H1 (cell line): ENCODE results near the gene SNRNP200. TPM values are rescaled to one million over a fixed set of nuclear protein-coding genes. Genes with fewer than 3 reads are reported as not detected.

Source experiments
- CBX5 ChIP-seq: fragments of 300-800, 300-1000 bp; sonication (generic); IDR thresholded peaks from 2 replicates; pipeline ENCODE4 v1.7.1; 2016; ENCODE audit warnings: antibody characterized with exemption, low read length, low read depth
- FOSL1 ChIP-seq: IDR thresholded peaks from 2 replicates; pipeline ENCODE4 v1.6.1; 2011; ENCODE audit warnings: mild to moderate bottlenecking, low read depth, low read length, moderate library complexity; ENCODE audit not compliant: insufficient read depth
- JUND ChIP-seq: IDR thresholded peaks from 2 replicates; pipeline ENCODE4 v1.6.1; 2011; ENCODE audit warnings: mild to moderate bottlenecking, improper control_type of control experiment, low read length
- NANOG ChIP-seq: IDR thresholded peaks from 2 replicates; pipeline ENCODE4 v1.6.1; 2011; ENCODE audit warnings: low read length, low read depth, mild to moderate bottlenecking, inconsistent platforms; ENCODE audit not compliant: insufficient read depth, poor library complexity, severe bottlenecking
- PHF8 ChIP-seq: fragments of 200-600 bp; sonication (generic); conservative IDR thresholded peaks from 2 replicates; pipeline ENCODE4 v1.7.1; 2012; ENCODE audit warnings: low read depth, mild to moderate bottlenecking, inconsistent platforms, low read length, moderate library complexity
- SIN3A ChIP-seq, 2 experiments: IDR thresholded peaks in 1 of 2; conservative IDR thresholded peaks in 1 of 2; 2 replicates each; pipeline ENCODE4 v1.6.1; 2011 to 2012; ENCODE audit warnings: low read length in 2 of 2, improper control_type of control experiment in 1 of 2, low read depth in 1 of 2, mild to moderate bottlenecking in 1 of 2
- SP4 ChIP-seq: IDR thresholded peaks from 2 replicates; pipeline ENCODE4 v1.6.1; 2012; ENCODE audit warnings: low read length, inconsistent platforms
- TCF12 ChIP-seq: IDR thresholded peaks from 2 replicates; pipeline ENCODE4 v1.6.1; 2011; ENCODE audit warnings: low read depth, mild to moderate bottlenecking, low read length
- polyA plus RNA-seq, 7 experiments: library from polyadenylated mRNA; depleted of rRNA in 3 of 7; stranded (reverse) in 5 of 7; unstranded in 2 of 7; fragments of >200 nt in 5 of 7; fragments of 200-250 nt in 2 of 7; gene quantifications; 1 replicate in 5 of 7; 2 replicates in 1 of 7; 4 replicates in 1 of 7; pipeline versions ENCODE4 v1.2.1 to v1.2.3, GENCODE V29; 2011 to 2013; ENCODE audit warnings: missing spikeins in 2 of 7, mixed read lengths in 2 of 7
- total RNA-seq: library from RNA; stranded (reverse); fragmentation: NEBNext Ultra II Directional; extraction: Animal tissue kit (Norgen Biotek cat#: 25700); gene quantifications from 2 replicates; pipeline ENCODE4 v1.2.1, GENCODE V29; 2021
- TF ChIP-seq, protein P1 (sequence below): fragments of 300-600 bp; sonication (generic); IDR thresholded peaks from 2 replicates; pipeline ENCODE4 v1.7.1; 2012; ENCODE audit warnings: low read length, moderate library complexity, mild to moderate bottlenecking, inconsistent platforms; ENCODE audit not compliant: insufficient replicate concordance
- TF ChIP-seq, protein P2 (sequence below): IDR thresholded peaks from 2 replicates; pipeline ENCODE4 v1.6.1; 2012; ENCODE audit warnings: inconsistent platforms

Gene SNRNP200
- total and polyA plus RNA-seq, 2 of the 8 experiments (the other 6 are each of a cell fraction or from before 2014, with no cell fraction given) = 190 to 289 TPM

DNA sequence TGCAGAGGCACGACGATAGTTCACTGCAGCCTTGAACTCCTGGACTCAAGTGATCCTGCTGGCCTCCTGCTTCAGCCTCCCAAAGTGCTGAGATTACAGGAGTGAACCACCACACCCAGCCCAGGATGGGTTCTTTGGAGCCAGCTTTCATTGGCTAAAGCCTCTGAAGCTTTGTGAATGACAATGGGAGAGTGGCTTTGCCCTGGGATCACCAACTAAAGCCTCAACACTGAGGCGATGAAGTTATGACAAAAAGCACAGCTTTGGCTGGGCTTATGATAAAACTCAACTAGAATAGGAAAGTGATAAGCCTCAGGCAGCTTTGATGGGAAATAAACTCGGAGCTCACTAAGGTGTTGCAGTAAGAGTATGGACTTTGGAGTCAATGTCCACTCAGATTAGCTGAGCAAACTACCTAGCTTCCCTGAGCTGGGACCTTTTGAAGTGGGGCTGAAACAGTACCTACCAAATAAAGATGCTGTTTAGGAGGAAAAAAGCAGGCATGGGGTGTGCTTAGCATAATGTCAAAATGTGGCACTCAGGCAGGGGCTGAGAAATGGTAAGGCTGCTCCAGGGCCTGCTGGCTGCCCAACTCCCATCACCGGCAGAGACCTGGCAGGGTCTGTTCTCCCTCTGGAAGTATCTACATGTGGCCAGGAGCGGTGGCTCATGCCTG, 43.9 kb downstream of the SNRNP200 start (continued):
- TF ChIP-seq, protein P1, sequence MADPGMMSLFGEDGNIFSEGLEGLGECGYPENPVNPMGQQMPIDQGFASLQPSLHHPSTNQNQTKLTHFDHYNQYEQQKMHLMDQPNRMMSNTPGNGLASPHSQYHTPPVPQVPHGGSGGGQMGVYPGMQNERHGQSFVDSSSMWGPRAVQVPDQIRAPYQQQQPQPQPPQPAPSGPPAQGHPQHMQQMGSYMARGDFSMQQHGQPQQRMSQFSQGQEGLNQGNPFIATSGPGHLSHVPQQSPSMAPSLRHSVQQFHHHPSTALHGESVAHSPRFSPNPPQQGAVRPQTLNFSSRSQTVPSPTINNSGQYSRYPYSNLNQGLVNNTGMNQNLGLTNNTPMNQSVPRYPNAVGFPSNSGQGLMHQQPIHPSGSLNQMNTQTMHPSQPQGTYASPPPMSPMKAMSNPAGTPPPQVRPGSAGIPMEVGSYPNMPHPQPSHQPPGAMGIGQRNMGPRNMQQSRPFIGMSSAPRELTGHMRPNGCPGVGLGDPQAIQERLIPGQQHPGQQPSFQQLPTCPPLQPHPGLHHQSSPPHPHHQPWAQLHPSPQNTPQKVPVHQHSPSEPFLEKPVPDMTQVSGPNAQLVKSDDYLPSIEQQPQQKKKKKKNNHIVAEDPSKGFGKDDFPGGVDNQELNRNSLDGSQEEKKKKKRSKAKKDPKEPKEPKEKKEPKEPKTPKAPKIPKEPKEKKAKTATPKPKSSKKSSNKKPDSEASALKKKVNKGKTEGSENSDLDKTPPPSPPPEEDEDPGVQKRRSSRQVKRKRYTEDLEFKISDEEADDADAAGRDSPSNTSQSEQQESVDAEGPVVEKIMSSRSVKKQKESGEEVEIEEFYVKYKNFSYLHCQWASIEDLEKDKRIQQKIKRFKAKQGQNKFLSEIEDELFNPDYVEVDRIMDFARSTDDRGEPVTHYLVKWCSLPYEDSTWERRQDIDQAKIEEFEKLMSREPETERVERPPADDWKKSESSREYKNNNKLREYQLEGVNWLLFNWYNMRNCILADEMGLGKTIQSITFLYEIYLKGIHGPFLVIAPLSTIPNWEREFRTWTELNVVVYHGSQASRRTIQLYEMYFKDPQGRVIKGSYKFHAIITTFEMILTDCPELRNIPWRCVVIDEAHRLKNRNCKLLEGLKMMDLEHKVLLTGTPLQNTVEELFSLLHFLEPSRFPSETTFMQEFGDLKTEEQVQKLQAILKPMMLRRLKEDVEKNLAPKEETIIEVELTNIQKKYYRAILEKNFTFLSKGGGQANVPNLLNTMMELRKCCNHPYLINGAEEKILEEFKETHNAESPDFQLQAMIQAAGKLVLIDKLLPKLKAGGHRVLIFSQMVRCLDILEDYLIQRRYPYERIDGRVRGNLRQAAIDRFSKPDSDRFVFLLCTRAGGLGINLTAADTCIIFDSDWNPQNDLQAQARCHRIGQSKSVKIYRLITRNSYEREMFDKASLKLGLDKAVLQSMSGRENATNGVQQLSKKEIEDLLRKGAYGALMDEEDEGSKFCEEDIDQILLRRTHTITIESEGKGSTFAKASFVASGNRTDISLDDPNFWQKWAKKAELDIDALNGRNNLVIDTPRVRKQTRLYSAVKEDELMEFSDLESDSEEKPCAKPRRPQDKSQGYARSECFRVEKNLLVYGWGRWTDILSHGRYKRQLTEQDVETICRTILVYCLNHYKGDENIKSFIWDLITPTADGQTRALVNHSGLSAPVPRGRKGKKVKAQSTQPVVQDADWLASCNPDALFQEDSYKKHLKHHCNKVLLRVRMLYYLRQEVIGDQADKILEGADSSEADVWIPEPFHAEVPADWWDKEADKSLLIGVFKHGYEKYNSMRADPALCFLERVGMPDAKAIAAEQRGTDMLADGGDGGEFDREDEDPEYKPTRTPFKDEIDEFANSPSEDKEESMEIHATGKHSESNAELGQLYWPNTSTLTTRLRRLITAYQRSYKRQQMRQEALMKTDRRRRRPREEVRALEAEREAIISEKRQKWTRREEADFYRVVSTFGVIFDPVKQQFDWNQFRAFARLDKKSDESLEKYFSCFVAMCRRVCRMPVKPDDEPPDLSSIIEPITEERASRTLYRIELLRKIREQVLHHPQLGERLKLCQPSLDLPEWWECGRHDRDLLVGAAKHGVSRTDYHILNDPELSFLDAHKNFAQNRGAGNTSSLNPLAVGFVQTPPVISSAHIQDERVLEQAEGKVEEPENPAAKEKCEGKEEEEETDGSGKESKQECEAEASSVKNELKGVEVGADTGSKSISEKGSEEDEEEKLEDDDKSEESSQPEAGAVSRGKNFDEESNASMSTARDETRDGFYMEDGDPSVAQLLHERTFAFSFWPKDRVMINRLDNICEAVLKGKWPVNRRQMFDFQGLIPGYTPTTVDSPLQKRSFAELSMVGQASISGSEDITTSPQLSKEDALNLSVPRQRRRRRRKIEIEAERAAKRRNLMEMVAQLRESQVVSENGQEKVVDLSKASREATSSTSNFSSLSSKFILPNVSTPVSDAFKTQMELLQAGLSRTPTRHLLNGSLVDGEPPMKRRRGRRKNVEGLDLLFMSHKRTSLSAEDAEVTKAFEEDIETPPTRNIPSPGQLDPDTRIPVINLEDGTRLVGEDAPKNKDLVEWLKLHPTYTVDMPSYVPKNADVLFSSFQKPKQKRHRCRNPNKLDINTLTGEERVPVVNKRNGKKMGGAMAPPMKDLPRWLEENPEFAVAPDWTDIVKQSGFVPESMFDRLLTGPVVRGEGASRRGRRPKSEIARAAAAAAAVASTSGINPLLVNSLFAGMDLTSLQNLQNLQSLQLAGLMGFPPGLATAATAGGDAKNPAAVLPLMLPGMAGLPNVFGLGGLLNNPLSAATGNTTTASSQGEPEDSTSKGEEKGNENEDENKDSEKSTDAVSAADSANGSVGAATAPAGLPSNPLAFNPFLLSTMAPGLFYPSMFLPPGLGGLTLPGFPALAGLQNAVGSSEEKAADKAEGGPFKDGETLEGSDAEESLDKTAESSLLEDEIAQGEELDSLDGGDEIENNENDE = no peak
- TF ChIP-seq, protein P2, sequence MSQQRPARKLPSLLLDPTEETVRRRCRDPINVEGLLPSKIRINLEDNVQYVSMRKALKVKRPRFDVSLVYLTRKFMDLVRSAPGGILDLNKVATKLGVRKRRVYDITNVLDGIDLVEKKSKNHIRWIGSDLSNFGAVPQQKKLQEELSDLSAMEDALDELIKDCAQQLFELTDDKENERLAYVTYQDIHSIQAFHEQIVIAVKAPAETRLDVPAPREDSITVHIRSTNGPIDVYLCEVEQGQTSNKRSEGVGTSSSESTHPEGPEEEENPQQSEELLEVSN = no peak
- no peak for TF ChIP-seq TCF12
- TF ChIP-seq JUND = no peak
- TF ChIP-seq PHF8 = no peak
- no peak for TF ChIP-seq CBX5
- TF ChIP-seq SP4 = no peak
- TF ChIP-seq SIN3A (conservative IDR thresholded peaks at IDR 0.05 in 1 of 2, IDR thresholded peaks at IDR 0.05 in 1 of 2; ENCODE audit: low read depth in 1 of 2, low read length in 2 of 2) = no peak
- TF ChIP-seq FOSL1 = no peak
- TF ChIP-seq NANOG = no peak
